ENCODE measurements around the gene AADACL4. TPM values are rescaled to one million over a fixed set of nuclear protein-coding genes. Genes with fewer than 3 reads are reported as not detected.
A peak's percentile ranks its signal among the peaks of the same experiment; 100 is the strongest.

Gene AADACL4
- total RNA-seq, 1 donor from 2014 or later, result not detected

DNA sequence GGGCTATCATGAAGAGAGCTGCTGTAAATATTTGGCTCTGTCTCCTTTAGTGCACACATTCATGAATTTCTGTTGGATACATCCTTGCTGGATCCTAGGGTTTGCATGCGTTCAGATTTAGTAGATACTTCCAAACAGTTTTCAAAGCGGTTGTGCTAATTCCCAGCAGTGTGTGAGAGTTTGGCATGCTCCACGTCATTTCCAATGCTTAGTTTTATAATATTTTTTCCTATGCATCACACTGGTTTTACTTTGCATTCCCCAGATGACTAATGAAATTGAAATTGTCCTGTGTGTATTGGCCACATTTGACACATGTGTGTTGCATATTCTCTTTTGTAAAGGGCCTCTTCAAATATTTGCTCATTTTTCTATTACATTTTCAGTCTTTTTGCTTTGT, 53.5 kb downstream of the AADACL4 start:
- H3K9me3 Mint-ChIP-seq, result no peaks in the 10 kb centered on the region
- H3K4me1 Mint-ChIP-seq (ENCODE audit: unreplicated experiment), result no peaks in the 10 kb centered on the region
- no peak for TF ChIP-seq CTCF (conservative IDR thresholded peaks at IDR 0.05)
- no peaks in the 10 kb centered on the region for H3K36me3 Mint-ChIP-seq
- peaks cover 5% of the 10 kb centered on the region for H3K27me3 Mint-ChIP-seq
- no peak overlapping the region for H3K4me3 Mint-ChIP-seq
- no peak for DNase-seq (ENCODE audit: extremely low spot score, unreplicated experiment)
- H3K27ac Mint-ChIP-seq, result no peak overlapping the region

- H3K9me3 Mint-ChIP-seq, result no peaks in the 10 kb centered on the region
- H3K4me1 Mint-ChIP-seq (ENCODE audit: unreplicated experiment), result no peaks in the 10 kb centered on the region
- H3K27ac Mint-ChIP-seq, result peak overlapping the region; percentile 21
- no peak for DNase-seq (ENCODE audit: extremely low spot score, unreplicated experiment)
- H3K4me3 Mint-ChIP-seq, result no peak overlapping the region
- no peaks in the 10 kb centered on the region for H3K36me3 Mint-ChIP-seq
- TF ChIP-seq CTCF (conservative IDR thresholded peaks at IDR 0.05), result no peak
- H3K27me3 Mint-ChIP-seq, result peaks cover 5% of the 10 kb centered on the region
Measured at GRCh38 chr1:12703821-12704451, 60.1 kb downstream of the AADACL4 start.

GRCh38 chr1:12706061-12706460, 62.2 kb downstream of the AADACL4 start:
- no peak overlapping the region for H3K27ac Mint-ChIP-seq
- no peak for TF ChIP-seq CTCF (conservative IDR thresholded peaks at IDR 0.05)
- H3K36me3 Mint-ChIP-seq, result no peaks in the 10 kb centered on the region
- peaks cover under 1% of the 10 kb centered on the region for H3K27me3 Mint-ChIP-seq
- H3K4me1 Mint-ChIP-seq (ENCODE audit: unreplicated experiment), result no peaks in the 10 kb centered on the region
- H3K9me3 Mint-ChIP-seq, result no peaks in the 10 kb centered on the region
- DNase-seq (ENCODE audit: extremely low spot score, unreplicated experiment), result no peak
- no peak overlapping the region for H3K4me3 Mint-ChIP-seq

- no peaks in the 10 kb centered on the region for H3K9me3 Mint-ChIP-seq
- no peaks in the 10 kb centered on the region for H3K4me1 Mint-ChIP-seq (ENCODE audit: unreplicated experiment)
- no peak for DNase-seq (ENCODE audit: extremely low spot score, unreplicated experiment)
- no peak for TF ChIP-seq CTCF (conservative IDR thresholded peaks at IDR 0.05)
- no peaks in the 10 kb centered on the region for H3K36me3 Mint-ChIP-seq
- no peak overlapping the region for H3K4me3 Mint-ChIP-seq
- H3K27ac Mint-ChIP-seq, result peak overlapping the region; percentile 58
- H3K27me3 Mint-ChIP-seq, result peaks cover under 1% of the 10 kb centered on the region
Measured at GRCh38 chr1:12708396-12709090, 64.7 kb downstream of the AADACL4 start.

DNA sequence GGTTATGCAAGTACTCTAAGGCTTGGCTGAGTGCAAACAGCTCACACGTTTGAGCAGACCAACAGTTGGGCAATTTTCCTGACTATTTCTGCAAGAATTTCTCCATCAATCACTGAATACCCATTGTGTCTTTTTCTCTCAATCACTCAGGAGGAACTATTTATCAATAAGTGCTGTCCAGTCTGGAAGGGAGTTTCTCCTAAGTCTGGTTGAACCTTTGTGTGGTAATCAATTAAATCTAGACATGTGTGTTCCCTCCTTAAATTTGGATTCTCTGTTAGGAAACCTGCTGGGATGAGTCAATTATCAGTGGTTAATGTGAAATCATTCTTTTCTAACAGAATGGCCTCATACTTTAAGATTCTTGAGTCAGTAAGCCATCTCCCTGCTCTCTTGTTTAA, 65.2 kb downstream of the AADACL4 start:
- peak overlapping the region; percentile 29 for H3K27ac Mint-ChIP-seq
- DNase-seq (ENCODE audit: extremely low spot score, unreplicated experiment), result no peak
- no peak overlapping the region for H3K4me3 Mint-ChIP-seq

More for the DNA sequence above, 65.2 kb downstream of the AADACL4 start:
- Mint-ChIP-seq H3K27me3 (peaks cover 5% of the 10 kb centered on the region), H3K36me3 (no peaks in the 10 kb centered on the region), H3K9me3 (no peaks in the 10 kb centered on the region), H3K4me1 (ENCODE audit: unreplicated experiment) (no peaks in the 10 kb centered on the region)
- no peak for TF ChIP-seq CTCF (conservative IDR thresholded peaks at IDR 0.05)

Data from type B pancreatic cell (in vitro differentiated cells).